ENCODE results near the gene TRDMT1.

GRCh38 chr10:17146892-17147291 is 54.6 kb downstream of the TRDMT1 start:
- TF ChIP-seq CTCF (conservative IDR thresholded peaks at IDR 0.05 in 1 of 2, IDR thresholded peaks at IDR 0.05 in 1 of 2; ENCODE audit: low read depth in 1 of 2, low read length in 2 of 2) (no peak), EZH2 (IDR thresholded peaks at IDR 0.05; ENCODE audit: low read length, missing control alignments) (no peak)
